ENCODE measurements around the gene LRRC47. TPM values are rescaled to one million over a fixed set of nuclear protein-coding genes. Genes with fewer than 3 reads are reported as not detected.

Gene LRRC47
- total and polyA plus RNA-seq, 2 experiments from 2014 or later, result 15.1 to 41.9 TPM

DNA sequence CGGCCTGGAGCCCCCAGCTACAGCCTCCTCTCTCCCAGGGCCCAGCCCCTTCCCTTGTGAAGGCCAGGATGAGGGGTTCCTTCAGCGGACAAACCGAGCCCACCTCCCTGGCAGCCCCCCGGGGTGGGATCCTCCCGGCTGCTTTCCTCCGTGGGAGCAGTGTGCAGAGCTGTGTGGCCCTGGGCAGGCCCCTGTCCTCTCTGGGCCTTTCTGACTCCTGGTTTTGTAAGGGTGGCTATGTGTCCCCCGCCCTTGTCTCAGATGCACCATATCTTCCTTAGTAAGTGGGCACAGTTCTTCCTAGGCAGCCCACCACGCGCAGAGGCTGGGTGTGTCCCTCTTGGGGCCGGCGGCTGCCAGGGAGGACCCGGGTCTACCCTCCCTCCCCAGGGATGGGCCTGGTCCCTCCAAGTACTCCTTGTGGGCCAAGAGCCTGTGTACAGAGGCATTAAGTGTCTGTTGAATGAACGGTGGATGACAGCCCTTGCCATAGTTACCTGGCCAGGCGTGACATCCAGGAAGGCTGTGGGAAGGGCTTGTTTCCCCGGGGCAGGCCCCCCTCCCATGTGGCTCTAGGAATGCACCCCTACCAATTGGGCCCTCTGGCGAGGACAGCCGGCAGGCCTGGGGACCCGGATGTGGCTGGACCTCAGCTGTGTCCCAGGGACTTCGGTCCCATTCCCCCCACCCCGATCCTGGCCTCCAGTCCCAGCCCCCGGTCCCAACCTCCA, 19.9 kb downstream of the LRRC47 start:
- no peaks in the 10 kb centered on the region for H3K27me3 ChIP-seq (replicated peaks; ENCODE audit: insufficient read depth)
- no peak overlapping the region for H3K4me3 ChIP-seq
- H4K20me1 ChIP-seq (ENCODE audit: insufficient read depth), result no peaks in the 10 kb centered on the region
- no peaks in the 10 kb centered on the region for H3K79me2 ChIP-seq (ENCODE audit: insufficient read depth)
- in situ Hi-C loops (cut with MboI), result no loop called here
- no peaks in the 10 kb centered on the region for H3K9me2 ChIP-seq (ENCODE audit: insufficient read depth)
- TF ChIP-seq EZH2phosphoT487 (IDR thresholded peaks at IDR 0.05; ENCODE audit: insufficient read depth, low read depth) (no peak), EZH2 (IDR thresholded peaks at IDR 0.05; ENCODE audit: insufficient read depth, poor library complexity, severe bottlenecking) (no peak)
- H3K9me3 ChIP-seq (ENCODE audit: low read depth), result no peaks in the 10 kb centered on the region
- H3K4me2 ChIP-seq (ENCODE audit: unreplicated experiment), result no peak overlapping the region
- no peak for DNase-seq
- WGBS, 2 experiments (ENCODE audit: low coverage in 1 of 2, low lambda C conversion rate in 2 of 2, missing lambda C conversion rate in 2 of 2), result 56 to 63% methylated on average over 19 to 21 of the region's 21 CpGs
- H3K4me1 ChIP-seq (ENCODE audit: insufficient read depth), result no peaks in the 10 kb centered on the region
- no peak overlapping the region for H3K9ac ChIP-seq
- H3F3A ChIP-seq (ENCODE audit: insufficient read depth), result peaks cover 4% of the 10 kb centered on the region; the same call in 1 of the 2 replicates
- no peak overlapping the region for H2AFZ ChIP-seq
- no peak overlapping the region for H3K27ac ChIP-seq
- peaks cover 13% of the 10 kb centered on the region; the same call in 1 of the 2 replicates for H3K36me3 ChIP-seq (ENCODE audit: low read depth)

DNA sequence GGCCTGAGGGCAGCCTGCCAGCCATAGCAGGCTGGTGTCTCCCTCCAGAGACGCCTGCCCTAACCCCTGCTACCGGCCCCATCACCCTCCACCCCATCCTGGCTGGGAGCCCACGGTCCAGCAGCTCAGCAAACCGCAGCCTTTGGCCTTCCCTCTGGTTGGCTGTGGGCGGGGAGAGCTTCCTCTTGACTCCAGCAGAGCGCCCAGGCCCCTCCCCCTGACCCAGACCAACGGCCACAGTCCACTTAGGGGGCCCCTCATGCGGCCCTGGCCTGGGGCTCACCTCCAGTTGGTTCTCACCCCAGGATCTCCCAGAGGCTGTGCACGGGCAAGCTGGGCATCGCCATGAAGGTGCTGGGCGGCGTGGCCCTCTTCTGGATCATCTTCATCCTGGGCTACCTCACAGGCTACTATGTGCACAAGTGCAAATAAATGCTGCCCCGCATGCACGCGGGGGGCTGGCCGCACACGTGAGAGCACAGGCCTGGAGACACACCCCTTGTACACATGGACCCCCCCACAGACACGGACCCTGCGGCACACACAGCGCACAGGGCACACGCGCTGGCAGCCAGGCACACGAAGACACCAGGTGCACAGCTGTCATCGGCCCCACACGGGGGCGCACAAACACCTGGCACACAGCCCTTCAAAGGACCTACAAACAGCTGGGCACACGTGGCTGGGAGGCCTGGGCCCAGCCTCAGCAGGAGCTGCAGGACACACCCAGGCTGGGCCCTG, 20.6 kb downstream of the LRRC47 start:
- no peak overlapping the region for H3K4me3 ChIP-seq
- no peak for TF ChIP-seq EZH2 (IDR thresholded peaks at IDR 0.05; ENCODE audit: insufficient read depth, poor library complexity, severe bottlenecking)
- TF ChIP-seq EZH2phosphoT487 (IDR thresholded peaks at IDR 0.05; ENCODE audit: insufficient read depth, low read depth), result no peak
- no peaks in the 10 kb centered on the region for H4K20me1 ChIP-seq (ENCODE audit: insufficient read depth)
- H3F3A ChIP-seq (ENCODE audit: insufficient read depth), result peaks cover 4% of the 10 kb centered on the region; the same call in 1 of the 2 replicates
- no peaks in the 10 kb centered on the region for H3K79me2 ChIP-seq (ENCODE audit: insufficient read depth)
- no peaks in the 10 kb centered on the region for H3K4me1 ChIP-seq (ENCODE audit: insufficient read depth)
- H3K4me2 ChIP-seq (ENCODE audit: unreplicated experiment), result no peak overlapping the region
- H3K9ac ChIP-seq, result no peak overlapping the region
- DNase-seq, result peak; percentile 44
- H3K9me3 ChIP-seq (ENCODE audit: low read depth), result no peaks in the 10 kb centered on the region
- H3K27ac ChIP-seq, result no peak overlapping the region
- in situ Hi-C loops (cut with MboI), result no loop called here
- no peaks in the 10 kb centered on the region for H3K9me2 ChIP-seq (ENCODE audit: insufficient read depth)
- 0 out of 2 replicates have a peak, but pooled peaks cover 7% of the 10 kb centered on the region for H3K36me3 ChIP-seq (ENCODE audit: low read depth)
- WGBS, 2 experiments (ENCODE audit: low coverage in 1 of 2, low lambda C conversion rate in 2 of 2, missing lambda C conversion rate in 2 of 2), result 51 to 55% methylated on average over 25 to 26 of the region's 27 CpGs
- H2AFZ ChIP-seq, result no peak overlapping the region
- no peaks in the 10 kb centered on the region for H3K27me3 ChIP-seq (replicated peaks; ENCODE audit: insufficient read depth)

DNA sequence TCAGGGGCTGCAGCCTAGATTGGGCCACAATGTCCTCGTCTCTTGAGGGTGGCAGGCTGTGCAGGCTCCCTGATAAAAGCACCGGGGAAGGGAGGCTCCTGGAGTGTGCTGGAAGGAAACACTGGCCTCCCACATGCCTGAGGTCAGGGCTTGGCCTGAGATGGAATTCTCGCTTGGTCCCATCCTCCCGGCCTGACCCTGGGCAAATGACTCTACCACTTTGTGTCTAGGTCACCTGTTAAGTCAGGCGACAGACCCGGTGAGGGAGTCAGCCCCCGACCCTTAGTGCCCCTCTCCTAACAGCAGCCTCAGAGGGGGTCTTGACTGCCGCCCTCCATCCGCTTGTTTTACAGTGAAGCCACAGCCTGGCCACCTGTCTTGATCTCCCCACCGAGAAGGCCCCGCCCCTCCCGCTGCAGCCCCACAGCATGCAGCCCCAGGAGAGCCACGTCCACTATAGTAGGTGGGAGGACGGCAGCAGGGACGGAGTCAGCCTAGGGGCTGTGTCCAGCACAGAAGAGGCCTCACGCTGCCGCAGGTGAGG, 21.3 kb downstream of the LRRC47 start:
- H3K79me2 ChIP-seq (ENCODE audit: insufficient read depth), result no peaks in the 10 kb centered on the region
- no peaks in the 10 kb centered on the region for H3K9me2 ChIP-seq (ENCODE audit: insufficient read depth)
- H3K36me3 ChIP-seq (ENCODE audit: low read depth), result 0 out of 2 replicates have a peak, but pooled peaks cover 3% of the 10 kb centered on the region
- H3K4me3 ChIP-seq, result no peak overlapping the region
- no peaks in the 10 kb centered on the region for H3K4me1 ChIP-seq (ENCODE audit: insufficient read depth)
- no peak overlapping the region for H3K9ac ChIP-seq
- 67 to 71% methylated on average over 17 of the region's 17 CpGs for WGBS, 2 experiments (ENCODE audit: low coverage in 1 of 2, low lambda C conversion rate in 2 of 2, missing lambda C conversion rate in 2 of 2)
- 0 out of 2 replicates have a peak, but pooled peaks cover 3% of the 10 kb centered on the region for H3K27me3 ChIP-seq (replicated peaks; ENCODE audit: insufficient read depth)
- H4K20me1 ChIP-seq (ENCODE audit: insufficient read depth), result no peaks in the 10 kb centered on the region
- no peak overlapping the region for H3K27ac ChIP-seq
- no peaks in the 10 kb centered on the region for H3K9me3 ChIP-seq (ENCODE audit: low read depth)
- H2AFZ ChIP-seq, result no peak overlapping the region
- H3F3A ChIP-seq (ENCODE audit: insufficient read depth), result peaks cover 4% of the 10 kb centered on the region; the same call in 1 of the 2 replicates
- no peak for TF ChIP-seq EZH2phosphoT487 (IDR thresholded peaks at IDR 0.05; ENCODE audit: insufficient read depth, low read depth)
- no peak for TF ChIP-seq EZH2 (IDR thresholded peaks at IDR 0.05; ENCODE audit: insufficient read depth, poor library complexity, severe bottlenecking)
- no peak overlapping the region for H3K4me2 ChIP-seq (ENCODE audit: unreplicated experiment)
- in situ Hi-C loops (cut with MboI), result no loop called here
- peak; percentile 24 for DNase-seq

DNA sequence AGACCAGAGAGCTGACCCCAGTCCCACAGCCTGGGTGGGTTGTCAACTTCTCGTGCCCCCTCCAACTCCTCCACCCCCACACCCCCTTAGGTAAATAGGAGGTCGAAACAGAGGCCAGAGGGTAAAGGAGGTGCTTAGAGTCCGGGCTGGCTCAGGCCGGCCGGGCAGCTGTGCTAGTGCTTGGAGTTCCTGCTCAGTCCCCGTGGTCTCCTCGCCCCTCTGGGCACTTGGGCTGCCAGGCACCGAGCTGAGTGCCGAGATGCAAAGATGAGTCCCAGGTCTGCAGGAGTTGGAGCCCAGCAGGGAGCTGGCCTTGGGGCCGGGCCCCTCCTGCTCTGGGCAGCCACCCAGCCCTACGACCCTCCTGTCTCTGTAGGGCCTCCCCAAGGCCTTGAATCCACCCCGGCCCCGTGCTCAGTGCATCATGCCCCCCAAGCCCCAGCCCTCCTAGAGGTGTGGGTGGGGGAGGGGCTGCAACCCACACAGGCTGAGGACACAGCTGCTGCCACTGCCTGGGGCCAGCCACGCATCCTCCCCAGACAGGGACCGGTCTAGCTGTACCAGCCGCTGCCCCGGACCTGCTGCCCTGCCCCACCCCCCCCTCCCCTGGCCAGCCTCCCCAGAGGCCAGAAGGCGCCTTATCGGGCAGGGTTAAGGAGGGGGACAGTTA, 21.9 kb downstream of the LRRC47 start:
- Histone ChIP-seq H2AFZ (no peak overlapping the region), H3F3A (ENCODE audit: insufficient read depth) (peaks cover 4% of the 10 kb centered on the region; the same call in 1 of the 2 replicates), H3K79me2 (ENCODE audit: insufficient read depth) (no peaks in the 10 kb centered on the region), H3K4me3 (no peak overlapping the region), H4K20me1 (ENCODE audit: insufficient read depth) (no peaks in the 10 kb centered on the region), H3K4me1 (ENCODE audit: insufficient read depth) (no peaks in the 10 kb centered on the region), H3K9ac (no peak overlapping the region), H3K9me2 (ENCODE audit: insufficient read depth) (no peaks in the 10 kb centered on the region), H3K4me2 (ENCODE audit: unreplicated experiment) (no peak overlapping the region), H3K27ac (no peak overlapping the region), H3K9me3 (ENCODE audit: low read depth) (no peaks in the 10 kb centered on the region), H3K36me3 (ENCODE audit: low read depth) (no peaks in the 10 kb centered on the region), H3K27me3 (replicated peaks; ENCODE audit: insufficient read depth) (0 out of 2 replicates have a peak, but pooled peaks cover 3% of the 10 kb centered on the region)
- TF ChIP-seq EZH2 (IDR thresholded peaks at IDR 0.05; ENCODE audit: insufficient read depth, poor library complexity, severe bottlenecking) (no peak), EZH2phosphoT487 (IDR thresholded peaks at IDR 0.05; ENCODE audit: insufficient read depth, low read depth) (no peak)
- in situ Hi-C loops (cut with MboI), result no loop called here
- no peak for DNase-seq
- 86 to 92% methylated on average over 10 to 19 of the region's 19 CpGs for WGBS, 2 experiments (ENCODE audit: low coverage in 1 of 2, low lambda C conversion rate in 2 of 2, missing lambda C conversion rate in 2 of 2)
